Keratinocyte (primary cell): ENCODE data around the gene RASD2.

Experiments
- EZH2 ChIP-seq: IDR thresholded peaks from one replicate; pipeline ENCODE4 v1.6.1; 2012; ENCODE audit warnings: inconsistent platforms, mild to moderate bottlenecking, low read length, moderate library complexity
- TF ChIP-seq, protein P1 (sequence below), 3 experiments: IDR thresholded peaks in 1 of 3; conservative IDR thresholded peaks in 1 of 3; optimal IDR thresholded peaks in 1 of 3; 2 replicates in 2 of 3; 3 replicates in 1 of 3; pipeline versions ENCODE3 to v1.5.1; 2011; ENCODE audit warnings: low read length in 3 of 3, mild to moderate bottlenecking in 3 of 3, moderate library complexity in 2 of 3, control low read depth in 1 of 3, inconsistent platforms in 1 of 3; ENCODE audit not compliant: insufficient read depth in 2 of 3; ENCODE audit errors: extremely low read depth in 1 of 3

- TF ChIP-seq, protein P1, sequence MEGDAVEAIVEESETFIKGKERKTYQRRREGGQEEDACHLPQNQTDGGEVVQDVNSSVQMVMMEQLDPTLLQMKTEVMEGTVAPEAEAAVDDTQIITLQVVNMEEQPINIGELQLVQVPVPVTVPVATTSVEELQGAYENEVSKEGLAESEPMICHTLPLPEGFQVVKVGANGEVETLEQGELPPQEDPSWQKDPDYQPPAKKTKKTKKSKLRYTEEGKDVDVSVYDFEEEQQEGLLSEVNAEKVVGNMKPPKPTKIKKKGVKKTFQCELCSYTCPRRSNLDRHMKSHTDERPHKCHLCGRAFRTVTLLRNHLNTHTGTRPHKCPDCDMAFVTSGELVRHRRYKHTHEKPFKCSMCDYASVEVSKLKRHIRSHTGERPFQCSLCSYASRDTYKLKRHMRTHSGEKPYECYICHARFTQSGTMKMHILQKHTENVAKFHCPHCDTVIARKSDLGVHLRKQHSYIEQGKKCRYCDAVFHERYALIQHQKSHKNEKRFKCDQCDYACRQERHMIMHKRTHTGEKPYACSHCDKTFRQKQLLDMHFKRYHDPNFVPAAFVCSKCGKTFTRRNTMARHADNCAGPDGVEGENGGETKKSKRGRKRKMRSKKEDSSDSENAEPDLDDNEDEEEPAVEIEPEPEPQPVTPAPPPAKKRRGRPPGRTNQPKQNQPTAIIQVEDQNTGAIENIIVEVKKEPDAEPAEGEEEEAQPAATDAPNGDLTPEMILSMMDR (optimal IDR thresholded peaks at IDR 0.05 in 1 of 3, IDR thresholded peaks at IDR 0.05 in 1 of 3, conservative IDR thresholded peaks at IDR 0.05 in 1 of 3; ENCODE audit: extremely low read depth in 1 of 3, insufficient read depth in 2 of 3, low read length in 3 of 3): no peak
- no peak for TF ChIP-seq EZH2
These were observed 51.9 kb downstream of the RASD2 start for GRCh38 chr22:35592418-35592967.
